OCI-LY7 (cell line): Measurements from ENCODE around the gene MSANTD1.

Experiments
- CTCF ChIP-seq: fragments of 200-600 bp; sonication (generic); conservative IDR thresholded peaks from 2 replicates; pipeline ENCODE4 v1.5.1; 2014; ENCODE audit warnings: mild to moderate bottlenecking, antibody characterized with exemption, low read length, moderate library complexity, mixed read lengths
- EZH2phosphoT487 ChIP-seq: fragments of 200-600 bp; sonication (generic); IDR thresholded peaks from 2 replicates; pipeline ENCODE4 v1.6.1; 2018; ENCODE audit warnings: low read depth, borderline replicate concordance, mild to moderate bottlenecking, mixed run types, antibody characterized with exemption, low read length, moderate library complexity, mixed read lengths

- no peak for TF ChIP-seq CTCF
- TF ChIP-seq EZH2phosphoT487 = no peak
Measured at GRCh38 chr4:3303923-3304710, 55.2 kb downstream of the MSANTD1 start.
